ENCODE data around the gene FBXL20.

The FBXL20 gene

DNA sequence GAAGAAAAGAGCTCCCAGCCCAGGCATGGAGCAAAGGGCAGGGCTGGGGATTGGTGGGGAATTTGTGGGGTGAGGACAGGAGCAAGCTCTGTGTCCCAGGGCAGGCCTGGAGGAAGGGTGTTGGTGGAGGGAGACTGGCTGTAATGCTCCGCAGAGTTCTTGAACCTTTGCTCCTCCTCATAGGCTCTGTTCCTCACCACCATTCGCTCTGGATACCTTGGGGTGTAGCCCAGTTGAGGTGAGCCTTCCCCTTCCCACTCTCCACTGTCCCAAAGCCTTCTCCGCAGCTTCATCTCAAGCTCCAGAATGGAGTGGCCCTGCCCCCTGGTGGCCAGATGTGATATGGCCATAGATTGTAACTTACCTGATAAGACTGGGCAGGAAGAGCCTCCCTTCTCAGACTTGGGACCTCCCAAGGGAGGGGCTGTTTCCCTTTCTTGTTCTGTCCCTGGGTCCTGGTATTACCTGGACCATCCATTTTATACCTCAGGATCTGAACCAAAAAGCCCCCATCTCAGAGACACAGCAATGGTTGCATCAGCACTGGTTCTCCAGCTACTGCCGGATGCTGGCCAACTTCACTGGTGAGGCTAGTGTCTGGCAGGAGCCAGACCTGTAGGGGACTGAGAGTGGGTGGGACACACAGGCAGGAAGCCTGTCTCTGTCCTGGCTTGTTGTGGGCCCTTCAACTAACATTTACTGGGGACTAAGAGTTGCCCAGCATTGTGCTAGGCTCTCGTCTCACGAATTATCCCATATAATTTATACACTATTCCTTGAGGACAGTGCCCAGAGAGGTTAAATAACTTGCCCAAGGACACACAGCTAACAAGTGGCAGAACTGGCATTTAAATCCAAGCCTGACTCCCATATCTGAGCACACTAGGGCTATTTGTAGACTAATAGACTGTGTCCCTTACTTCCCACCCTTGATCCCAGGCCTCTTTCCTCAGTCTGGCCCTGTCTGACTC, 156.5 kb downstream of the FBXL20 start:
- DNase-seq: peak; percentile 82 to 92 (median 88)

DNA sequence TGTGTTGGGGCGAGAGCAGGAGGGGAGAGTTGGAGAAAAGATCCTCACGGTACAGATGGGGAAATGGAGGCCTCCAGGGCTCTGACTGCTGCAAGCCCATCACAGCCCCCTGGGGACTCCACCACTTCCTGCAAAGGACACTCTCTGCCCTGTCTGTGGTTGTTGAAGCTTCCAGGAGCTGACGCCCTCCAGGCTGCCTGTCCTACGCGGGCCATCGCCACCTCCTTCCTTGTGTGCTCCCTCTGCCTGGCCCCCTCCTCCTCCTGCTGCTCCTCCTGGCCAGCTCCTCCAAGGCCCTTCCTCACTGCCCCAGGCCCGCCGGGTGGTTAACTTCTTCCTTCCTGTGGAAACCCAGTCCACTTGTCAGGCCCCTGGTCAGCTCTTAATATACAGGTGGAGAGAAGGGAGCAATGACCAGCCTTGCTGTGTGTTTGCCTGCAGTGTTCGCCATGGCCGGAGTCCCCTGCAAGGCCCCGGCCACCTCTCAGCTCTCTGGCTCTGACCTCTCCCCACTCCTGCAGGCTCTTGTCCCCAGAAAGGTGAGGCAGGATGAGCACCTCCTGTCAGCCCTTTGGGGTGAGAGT, 157.3 kb downstream of the FBXL20 start:
- peak in 1 of 3 donors; percentile 10 for DNase-seq

DNA sequence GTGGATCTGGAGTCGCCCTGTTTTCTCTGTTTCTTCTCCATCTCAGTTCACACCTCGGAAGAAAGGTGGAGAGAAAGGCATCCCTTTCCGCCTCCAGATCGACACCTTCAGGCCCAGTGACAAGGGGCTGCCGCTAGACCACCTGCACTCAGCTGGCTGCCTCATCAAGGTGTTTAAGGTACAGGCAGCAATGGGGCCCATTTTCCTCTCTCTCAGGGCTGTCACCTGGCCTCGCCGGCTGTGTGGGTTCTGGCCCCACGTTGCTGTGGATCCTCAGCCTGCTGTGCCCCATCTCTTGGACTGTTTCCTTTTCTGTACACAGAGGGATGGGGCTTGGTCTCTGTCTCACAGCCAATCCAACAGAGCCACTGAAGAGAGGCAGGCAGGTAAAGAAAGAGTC, 158.3 kb downstream of the FBXL20 start:
- DNase-seq: peak in 1 of 3 donors; percentile 10

DNA sequence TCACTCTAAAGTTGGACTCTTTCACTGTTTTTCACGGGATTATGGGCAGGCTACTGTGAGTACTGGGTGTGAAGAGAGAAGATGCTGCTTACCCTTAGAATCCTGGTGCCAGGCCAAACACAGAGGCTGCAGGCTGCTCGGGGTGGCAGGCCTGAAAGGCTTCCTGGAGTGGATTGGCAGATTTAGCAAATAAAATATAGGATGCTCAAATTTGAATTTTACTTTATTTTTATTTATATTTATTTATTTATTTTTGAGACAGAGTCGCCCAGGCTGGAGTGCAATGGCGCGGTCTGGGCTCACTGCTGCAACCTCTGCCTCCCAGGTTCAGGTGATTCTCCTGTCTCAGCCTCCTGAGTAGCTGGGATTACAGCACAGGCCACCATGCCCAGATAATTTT, 160.8 kb downstream of the FBXL20 start:
- DNase-seq: no peak

DNA sequence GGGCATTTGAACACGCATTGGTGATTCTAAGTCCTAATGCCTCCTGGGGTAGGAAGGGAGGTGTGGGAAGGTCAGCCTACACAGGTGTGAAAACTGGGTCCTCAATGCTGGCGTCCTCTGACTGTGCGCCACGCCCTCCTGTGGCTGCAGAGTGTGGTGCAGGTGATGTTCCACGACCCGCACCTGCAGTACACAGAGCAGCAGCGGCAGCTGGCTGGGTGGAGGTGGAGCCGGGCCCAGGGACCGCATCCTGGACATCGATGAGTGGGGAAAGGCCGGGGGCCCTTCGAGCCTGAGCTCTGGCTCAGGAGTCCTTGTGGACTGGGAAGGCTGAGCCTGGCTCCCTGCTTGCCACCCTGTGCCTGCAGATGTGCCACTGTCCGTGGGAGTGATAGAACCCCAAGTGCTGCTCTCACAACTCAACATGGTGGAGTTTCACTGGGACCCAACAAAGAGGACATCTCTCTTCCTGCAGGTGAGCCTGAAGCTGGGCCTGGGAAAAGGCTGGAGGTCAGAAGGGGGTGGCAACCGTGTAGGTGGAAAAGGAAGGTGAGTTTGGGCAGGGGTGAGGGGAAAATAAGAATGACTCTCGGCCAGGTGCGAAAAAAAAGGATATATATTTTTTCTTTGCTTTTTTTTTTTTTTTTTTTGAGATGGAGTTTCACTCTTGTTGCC, 161.6 kb downstream of the FBXL20 start:
- DNase-seq: peak in 2 of 3 donors; percentile 18 to 44

DNA sequence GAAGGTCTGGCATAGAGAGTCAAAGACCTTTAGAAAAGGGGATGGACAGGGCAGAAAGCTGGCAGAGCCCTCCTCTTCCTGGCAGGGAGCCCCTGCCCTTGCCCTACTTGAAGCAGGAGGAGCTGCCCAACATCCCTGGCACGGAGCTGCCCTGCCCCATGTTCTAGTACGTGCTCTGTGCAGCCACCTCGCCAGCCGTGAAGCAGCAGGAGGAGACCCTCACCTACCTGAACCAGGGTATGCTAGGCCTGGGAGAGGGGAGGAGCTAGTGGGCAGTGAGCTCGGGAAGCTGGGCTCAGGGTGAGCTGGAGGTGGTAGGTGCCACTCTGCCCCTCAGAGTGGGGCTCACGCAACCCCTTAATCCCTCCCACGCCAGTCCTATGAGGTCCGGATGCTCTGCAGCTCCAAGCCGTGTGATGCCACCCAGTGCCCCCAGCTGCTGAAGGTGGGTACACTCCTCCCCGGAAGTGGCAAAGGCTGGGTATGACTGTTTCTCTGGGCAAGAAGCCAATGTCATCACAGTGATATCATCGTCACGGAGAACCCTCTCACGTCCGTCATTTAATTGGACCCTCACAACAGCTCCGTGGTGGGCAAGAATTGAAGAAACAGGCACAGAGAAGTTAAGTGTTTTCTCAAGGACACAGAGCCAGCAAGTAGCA, 163.0 kb downstream of the FBXL20 start:
- DNase-seq: peak; percentile 55 to 68 (median 58)

DNA sequence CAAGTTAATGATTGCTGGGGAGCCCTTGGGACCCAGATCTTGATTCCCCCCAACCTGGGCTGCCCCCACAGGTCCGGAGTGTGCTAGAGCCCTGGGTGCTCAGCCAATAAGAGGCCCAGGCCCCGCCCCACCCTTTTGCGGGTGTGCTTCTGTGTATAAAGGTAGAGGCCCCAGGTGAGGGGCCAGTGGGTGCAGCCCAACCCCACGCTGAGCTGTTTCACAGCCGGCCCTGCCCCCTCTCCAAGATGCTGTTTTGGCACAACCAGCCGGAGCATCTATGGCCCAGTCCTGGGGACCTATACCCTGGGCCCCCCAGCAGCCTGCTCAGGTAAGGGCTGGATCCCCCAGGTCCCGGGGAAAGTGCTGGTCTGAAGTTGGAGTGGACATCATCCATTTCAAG, 163.8 kb downstream of the FBXL20 start:
- DNase-seq: no peak

DNA sequence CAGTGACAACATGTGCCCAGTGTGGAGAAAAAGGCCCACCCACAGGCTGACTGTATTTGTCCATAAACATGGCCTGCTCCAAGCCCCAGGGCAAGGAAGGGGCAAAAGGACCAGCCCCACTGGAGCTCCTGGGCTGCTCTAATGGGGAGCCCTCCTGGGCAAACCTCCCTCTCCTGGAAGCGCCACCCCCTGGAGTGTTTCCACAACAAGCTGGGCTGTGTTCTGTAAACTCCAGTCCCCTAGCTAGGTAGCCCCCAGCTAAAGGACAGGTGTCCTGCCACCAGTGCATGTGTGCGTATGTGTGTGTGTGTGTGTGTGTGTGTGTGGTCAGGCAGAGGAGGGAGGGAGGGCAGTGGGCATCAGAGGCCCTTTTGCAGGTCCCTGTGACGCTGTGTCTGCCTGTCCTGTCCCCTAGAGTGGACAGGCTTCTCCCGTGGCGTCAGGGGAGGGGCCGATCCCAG, 164.4 kb downstream of the FBXL20 start:
- DNase-seq: no peak

DNA sequence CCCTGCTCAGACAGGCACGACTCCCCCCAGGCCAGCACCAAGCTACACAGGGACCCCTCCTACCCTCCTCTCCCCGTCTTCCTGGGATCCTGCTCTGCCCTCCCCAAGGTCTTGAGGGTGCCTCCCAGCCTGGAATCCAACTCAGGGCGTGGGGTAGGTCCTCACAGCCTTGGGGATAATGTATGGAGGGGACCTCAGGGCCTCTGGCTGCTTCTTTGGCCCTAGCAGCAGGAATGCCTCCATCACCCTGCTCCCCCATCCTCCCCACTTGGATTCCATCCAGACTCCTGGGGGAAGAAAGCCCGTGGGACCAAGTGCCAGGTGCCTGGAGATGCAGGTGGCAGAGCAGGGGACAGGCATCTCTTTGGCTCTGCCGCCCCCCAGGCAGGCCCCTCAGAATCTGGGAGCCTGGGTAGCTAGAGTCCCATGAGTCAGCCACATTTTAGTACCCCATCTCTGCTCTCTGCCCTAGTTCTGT, 164.9 kb downstream of the FBXL20 start:
- no peak for DNase-seq

DNA sequence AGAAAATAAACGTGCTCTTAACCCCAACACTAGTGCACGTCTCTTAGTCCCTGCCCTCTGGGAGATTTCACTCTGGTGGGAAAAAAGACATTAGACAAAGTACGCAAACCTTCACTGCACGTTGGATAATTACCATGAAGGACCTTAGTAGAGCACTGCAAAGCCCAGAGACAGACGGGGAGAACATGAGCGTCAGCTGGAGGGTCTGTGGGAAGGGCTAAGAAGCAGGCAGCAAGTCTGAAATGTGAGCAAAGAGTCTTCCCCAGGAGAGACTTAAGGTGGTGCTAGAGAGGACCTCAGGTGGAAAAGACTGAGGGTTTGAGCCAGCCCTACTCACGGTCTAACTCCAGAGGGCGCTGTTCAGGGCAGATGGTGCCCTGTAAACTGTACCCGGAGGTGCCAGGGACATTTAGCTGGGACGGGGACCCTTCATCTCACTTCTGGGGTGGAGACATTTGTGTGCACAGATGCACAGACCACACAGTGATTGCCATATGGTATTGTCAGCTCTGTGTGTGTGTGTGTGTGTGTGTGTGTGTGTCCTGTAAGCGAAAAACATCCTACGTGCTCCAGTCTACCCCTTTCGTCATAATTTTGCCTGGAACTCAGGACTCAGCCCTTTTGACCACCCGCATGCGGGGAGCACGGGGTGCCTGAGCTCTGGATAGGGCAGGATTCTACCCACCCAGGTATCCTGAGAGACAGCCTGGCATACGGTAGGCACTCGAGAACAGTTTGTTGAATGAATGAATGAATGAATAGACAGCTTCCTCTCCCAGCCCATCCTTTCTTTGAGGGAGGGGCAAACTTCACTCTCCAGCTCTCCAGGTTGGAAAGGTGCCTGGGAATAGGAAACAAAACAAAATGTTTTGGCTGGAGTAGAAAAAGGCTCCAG, 165.6 kb downstream of the FBXL20 start:
- DNase-seq: peak; percentile 51 to 55 (median 53)

DNA sequence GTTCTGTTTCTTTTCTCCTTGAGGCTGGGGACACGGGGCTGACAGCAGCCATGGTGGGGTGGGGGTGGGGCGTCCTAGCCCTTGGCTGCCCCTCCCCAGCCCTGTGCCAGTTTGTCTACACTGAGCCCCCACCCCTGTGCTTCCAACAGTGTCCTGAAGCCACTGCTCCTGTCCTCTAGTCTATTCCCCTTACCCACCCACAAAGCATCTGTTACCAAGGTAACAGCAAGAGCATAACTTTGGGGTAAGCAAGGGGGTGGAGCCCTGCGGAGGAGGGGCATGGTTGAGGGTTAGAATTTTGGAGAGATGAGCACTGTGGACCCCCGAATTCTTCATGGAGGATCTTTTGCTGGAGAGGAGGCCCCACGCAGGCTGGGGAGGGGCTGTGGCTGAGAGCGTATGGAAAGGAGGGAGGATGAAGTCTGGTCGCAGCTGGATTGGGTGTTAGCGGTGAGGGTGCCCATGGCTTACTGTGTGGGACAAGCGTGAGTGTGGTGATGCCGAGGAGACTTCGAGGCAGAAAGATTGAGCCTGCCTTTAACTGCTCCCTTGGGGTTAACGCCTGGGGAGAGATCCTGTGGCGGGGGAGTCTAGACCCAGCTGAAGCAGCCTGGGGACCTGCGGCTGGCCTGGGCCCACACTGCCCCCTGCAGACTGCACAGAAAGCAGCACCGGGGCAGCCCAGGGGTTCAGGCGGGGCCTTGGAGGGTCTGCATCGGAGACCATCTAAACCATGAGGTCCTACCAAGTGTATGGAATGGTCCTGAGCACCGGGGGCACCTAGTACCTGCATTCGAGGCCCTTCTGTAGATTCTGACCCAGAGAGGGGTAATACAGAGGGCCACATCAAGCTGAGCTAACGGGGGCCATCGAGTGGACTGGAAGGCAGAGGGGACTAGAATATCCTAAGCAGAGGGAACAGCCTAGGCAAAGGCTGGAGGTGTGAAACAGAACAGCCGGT, 169.6 kb downstream of the FBXL20 start:
- peak; percentile 58 to 80 (median 66) for DNase-seq

DNA sequence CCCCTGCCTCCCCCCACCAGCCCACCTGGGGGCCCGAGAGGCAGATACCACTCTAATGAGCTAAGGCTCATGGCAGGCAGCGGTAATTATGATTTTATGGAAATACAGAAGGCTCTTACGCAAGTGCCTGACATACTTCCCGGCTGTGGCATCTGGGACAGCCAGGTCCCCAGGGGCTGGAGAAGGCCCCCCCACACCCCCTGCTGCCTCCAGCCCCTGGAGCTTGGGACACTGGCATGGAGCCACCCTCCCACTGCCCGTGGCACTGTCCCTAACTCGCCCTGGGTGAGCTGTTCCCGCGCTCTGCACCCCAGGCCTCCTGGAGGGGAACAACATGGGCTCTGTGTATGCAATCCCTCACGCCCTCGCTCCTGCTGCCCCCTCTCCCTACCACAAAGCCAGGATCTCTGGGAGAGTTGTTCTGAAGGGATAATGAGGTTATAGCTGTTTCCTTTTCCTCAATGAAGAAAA, 170.3 kb downstream of the FBXL20 start:
- DNase-seq: peak in 2 of 3 donors; percentile 43 to 55

DNA sequence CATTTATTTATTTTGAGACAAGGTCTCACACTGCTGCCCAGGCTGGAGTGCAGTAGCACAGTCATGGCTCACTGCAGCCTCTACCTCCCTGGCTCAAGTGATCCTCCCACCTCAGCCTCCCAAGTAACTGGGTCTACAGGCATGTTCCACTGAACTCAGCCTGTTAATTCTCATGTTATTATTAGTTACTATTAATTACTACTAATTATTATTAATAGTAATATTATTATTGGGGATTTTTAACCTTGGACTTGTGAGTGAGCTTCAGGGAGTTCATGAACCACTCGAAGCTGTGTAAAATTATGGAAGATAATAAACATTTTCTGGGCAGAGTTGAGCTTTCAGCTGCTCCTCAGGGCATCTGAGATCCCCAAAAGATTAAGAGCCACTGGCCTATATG, 171.1 kb downstream of the FBXL20 start:
- no peak for DNase-seq

DNA sequence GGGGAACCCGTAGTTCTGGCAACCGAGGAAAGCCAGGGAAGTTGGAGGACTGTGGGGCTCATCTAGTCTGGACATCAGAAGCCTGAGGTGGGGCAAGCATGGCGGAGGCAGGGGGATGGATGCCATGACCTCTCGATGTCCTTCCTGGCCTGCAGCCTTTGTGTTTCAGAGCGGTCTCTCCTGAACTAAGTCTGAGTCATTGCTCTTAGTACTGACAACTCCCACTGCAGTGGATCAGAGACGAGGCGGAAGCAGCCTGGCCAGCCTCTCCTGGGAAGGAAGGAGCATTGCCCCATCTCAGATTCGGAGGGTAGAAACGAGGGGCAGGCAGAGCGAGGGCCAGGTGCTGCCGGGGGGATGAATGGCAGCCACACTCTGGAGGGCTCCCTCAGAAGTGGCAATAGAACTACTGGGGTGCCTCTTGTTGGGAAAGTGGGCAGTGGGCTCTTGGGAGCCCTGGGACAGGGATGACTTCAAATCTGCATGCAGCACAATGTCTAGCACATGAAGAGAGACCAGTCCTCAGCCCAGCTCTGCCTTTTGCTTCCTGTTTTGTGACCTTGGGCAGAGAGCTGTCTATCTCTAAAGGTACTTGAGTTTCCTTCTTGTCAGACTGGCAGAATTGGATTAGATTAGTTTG, 172.0 kb downstream of the FBXL20 start:
- peak in 1 of 3 donors; percentile 42 for DNase-seq

DNA sequence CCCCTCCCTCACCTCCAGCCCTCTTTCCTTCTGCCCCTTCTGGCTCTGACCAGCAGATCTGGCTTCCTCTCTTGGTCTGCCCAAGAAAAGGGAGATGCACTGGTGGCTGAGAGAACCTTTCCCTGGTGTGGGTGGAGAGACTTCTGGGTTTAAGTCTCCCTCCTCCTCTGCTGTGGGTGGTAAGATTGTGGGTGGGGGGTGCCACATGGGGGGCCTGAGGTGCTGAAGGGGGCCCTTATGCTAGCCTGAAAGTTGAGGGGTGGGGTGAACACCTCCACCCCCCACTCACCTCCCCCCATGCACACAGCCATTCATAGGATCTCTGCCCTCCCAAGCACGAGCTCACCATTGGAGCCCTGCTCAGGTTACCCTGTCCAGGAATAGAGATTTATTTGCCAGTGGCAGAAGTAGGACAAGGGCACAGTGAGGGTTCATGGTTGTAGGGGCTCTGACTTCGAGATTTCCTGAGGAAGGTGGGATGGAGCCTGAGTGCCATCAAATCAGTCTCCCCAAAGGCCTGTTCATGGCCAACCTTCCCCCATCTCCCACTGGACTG, 174.0 kb downstream of the FBXL20 start:
- peak in 1 of 3 donors; percentile 21 for DNase-seq

DNA sequence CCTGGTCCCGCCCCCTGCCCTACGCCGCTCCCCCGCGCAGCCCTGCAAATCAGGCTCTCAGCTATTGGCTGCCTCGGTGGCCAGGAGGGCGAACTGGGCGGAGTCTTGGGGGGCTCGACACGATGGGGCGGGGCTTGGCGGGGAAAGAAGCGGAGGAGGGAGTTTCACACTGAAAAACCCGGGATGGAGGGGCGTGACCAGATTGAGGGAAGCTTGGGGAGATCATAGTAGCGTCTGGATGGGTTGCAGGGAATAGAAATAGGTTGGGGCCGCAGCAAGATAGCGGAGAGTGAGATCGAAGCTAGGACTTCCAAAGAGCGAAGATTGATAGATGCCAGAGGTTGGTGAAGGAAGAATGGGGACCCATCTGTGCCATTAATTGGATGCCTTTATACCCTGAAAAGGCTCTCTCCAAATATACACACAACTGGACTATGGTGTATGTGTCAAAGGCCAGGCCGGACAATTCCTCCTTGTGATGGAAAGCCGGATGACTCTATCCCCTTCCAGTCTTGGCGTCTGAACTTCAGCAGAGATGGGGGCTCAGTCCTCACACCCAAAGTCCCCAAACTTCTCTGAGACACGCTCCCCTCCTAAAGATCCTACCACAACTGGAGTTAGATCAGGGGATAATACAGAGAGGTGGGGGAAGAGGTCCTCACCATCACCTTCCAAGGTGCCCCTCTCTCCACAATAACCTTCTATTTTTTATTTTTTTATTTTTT, 175.3 kb downstream of the FBXL20 start:
- peak; percentile 48 to 71 (median 49) for DNase-seq

DNA sequence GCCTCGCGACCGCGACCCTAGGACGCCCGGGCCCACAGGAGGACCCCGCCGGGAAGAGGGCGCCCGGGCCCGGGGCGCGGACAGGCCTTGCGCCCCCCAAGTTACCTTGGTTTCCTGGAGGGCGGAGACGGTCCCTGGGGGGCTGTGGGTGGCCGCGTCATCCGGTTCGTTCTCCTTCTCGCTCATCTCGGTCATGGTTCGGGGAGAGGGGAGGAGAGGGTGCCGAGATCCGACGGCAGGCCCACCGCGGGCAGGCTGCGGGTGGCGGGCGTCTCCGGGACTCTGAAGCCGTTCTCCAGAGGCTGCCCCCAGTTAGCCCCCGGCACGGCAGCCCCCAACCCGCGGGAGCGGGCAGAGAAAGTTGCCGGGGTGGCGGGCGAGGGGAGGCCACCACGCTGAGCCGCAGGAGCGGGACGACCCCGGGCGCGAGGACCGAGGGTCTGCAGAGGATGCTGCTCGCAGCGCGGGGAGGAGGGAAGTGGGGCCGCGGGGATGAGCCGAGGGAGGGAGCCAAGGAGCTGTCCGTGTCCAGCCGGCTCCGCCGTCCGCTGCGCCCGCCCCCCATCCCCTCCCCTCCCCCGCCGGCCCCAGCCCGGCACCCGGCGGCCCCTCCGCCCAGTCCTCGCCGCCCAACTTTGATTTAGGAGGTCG, 176.0 kb downstream of the FBXL20 start, which contains the start of gene STAC2:
Gene STAC2, minus strand, starts transcription at position 638 of the 651 bp plus-strand sequence. Its CDS starts 443 bp downstream, at position 195.
- DNase-seq: peak in 1 of 3 donors; percentile 14

DNA sequence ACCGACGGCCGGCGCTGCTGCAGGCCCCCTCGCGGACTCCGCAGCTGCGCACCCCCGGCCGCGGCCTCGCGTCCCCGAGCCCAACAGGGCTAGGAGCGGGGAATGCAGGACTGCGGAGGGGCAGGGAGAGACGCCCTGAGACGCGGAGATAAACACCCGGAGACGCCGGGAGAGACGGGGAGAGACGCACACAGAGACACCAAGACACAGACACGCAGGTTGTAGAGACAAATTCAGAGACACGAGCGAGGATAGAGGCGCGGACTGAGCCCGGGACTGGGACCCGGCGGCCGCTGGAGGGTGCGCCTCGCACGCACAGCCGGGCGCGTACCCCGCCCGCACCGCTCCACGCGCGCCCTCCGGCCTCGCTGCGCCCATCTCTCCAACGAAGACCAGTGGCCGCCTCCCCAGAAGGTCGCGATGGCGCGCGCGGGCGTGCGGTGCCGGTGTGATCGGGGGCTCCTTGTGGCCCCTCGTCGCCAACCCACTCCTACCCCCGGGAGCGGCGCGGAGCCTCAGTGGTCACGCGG, 176.6 kb downstream of the FBXL20 start:
- DNase-seq: peak in 1 of 3 donors; percentile 43
